ENCODE measurements around the gene RELL1. TPM values are rescaled to one million over a fixed set of nuclear protein-coding genes. Genes with fewer than 3 reads are reported as not detected.

RELL1 gene
- total and polyA plus RNA-seq, 12 donors: 2.3 to 39.9 (median 26.7) TPM

DNA sequence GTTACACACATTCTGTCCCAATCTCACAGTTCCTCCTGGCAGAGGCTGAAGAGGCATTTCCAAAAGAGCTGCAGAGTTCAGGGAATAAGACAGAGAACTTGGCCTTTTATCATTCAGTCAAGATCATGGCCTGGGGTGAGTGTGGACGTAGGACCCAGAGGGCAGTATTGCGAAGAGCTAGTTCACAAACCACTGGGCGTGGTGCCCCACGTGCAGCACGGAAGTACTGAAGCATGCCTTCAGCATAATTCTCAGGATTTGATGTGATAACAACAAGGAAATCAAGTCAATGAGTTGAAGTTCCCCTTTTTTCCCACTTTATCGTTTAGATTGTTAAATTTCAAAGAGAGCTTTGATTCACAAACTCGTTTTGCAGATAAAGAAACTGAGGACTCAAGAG lies 117.7 kb downstream of the RELL1 start:
- H3K27ac ChIP-seq: no peak overlapping the region
- no peaks in the 10 kb centered on the region for H3K27me3 ChIP-seq
- H3K4me1 ChIP-seq: no peaks in the 10 kb centered on the region
- ATAC-seq: no peak
- H3K9me3 ChIP-seq: no peaks in the 10 kb centered on the region
- 61 to 67% methylated on average over 7 of the region's 7 CpGs for WGBS, 2 donors
- DNase-seq: no peak
- TF ChIP-seq, protein P1, sequence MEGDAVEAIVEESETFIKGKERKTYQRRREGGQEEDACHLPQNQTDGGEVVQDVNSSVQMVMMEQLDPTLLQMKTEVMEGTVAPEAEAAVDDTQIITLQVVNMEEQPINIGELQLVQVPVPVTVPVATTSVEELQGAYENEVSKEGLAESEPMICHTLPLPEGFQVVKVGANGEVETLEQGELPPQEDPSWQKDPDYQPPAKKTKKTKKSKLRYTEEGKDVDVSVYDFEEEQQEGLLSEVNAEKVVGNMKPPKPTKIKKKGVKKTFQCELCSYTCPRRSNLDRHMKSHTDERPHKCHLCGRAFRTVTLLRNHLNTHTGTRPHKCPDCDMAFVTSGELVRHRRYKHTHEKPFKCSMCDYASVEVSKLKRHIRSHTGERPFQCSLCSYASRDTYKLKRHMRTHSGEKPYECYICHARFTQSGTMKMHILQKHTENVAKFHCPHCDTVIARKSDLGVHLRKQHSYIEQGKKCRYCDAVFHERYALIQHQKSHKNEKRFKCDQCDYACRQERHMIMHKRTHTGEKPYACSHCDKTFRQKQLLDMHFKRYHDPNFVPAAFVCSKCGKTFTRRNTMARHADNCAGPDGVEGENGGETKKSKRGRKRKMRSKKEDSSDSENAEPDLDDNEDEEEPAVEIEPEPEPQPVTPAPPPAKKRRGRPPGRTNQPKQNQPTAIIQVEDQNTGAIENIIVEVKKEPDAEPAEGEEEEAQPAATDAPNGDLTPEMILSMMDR (IDR thresholded peaks at IDR 0.05): no peak
- H3K4me3 ChIP-seq: no peak overlapping the region
- H3K36me3 ChIP-seq: no peaks in the 10 kb centered on the region
- intact Hi-C loops (cut with DNase I): loop anchor here in 7 of 10 donors (5.0 to 10.0 kb wide), 2 partner anchors 114 to 116 kb away; a partner anchor contains a TSS

DNA sequence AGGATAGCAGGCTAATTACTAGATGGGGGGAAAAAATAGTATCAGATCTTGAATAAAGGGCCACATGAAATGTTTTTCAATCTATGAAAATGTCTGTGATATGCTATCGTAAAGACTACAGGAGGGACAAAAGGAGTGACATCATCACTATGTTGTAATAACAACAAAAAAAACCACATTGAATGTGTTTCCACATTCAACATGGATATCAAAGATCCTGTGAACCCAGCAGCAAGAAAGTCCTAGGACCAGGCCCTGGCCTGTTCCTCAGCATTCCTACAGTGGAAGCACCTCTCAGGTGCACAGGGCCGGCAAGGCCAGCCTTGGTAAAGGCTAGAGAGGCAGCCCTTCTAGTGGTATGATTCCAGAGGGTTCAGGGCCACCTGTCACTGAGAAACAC lies 118.3 kb downstream of the RELL1 start:
- 82 to 88% methylated on average over 2 of the region's 2 CpGs for WGBS, 2 donors
- ATAC-seq: no peak

DNA sequence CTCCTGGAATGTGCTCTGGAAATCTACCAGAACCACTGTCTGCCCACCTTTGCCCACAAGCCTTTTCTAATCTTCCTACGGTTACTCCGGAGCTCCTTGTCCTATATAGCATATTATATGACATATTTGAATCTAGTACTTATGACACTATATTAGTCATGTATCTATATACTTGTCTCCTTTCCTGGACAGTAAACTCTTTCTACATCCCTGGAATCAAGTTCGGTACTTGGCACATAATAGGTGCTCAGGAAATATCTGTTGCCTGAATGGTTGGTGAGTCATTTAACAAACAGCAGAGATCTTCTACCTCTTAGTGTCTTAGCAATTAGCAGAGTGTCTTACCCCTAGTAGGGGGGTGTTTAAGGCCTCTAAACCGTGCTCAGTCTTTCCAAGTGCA lies 123.6 kb downstream of the RELL1 start:
- ATAC-seq (no peak), DNase-seq (no peak)
- H3K9me3 ChIP-seq: no peaks in the 10 kb centered on the region
- H3K36me3 ChIP-seq: no peaks in the 10 kb centered on the region
- no peak overlapping the region for H3K27ac ChIP-seq
- 79 to 81% methylated on average over 4 of the region's 4 CpGs for whole genome bisulfite sequencing, 2 donors
- no peaks in the 10 kb centered on the region for H3K4me1 ChIP-seq
- TF ChIP-seq, protein P1 (IDR thresholded peaks at IDR 0.05): no peak
- H3K27me3 ChIP-seq: no peaks in the 10 kb centered on the region
- intact Hi-C loops (cut with DNase I): loop anchor here in 1 of 10 donors (10.0 kb wide), 1 partner anchor 108 kb away; a partner anchor contains a TSS
- no peak overlapping the region for H3K4me3 ChIP-seq

More for the DNA sequence above, 118.3 kb downstream of the RELL1 start:
- H3K36me3 ChIP-seq: no peaks in the 10 kb centered on the region
- no peak overlapping the region for H3K4me3 ChIP-seq
- no peak overlapping the region for H3K27ac ChIP-seq
- H3K4me1 ChIP-seq: no peaks in the 10 kb centered on the region
- no peaks in the 10 kb centered on the region for H3K27me3 ChIP-seq
- TF ChIP-seq, protein P1 (IDR thresholded peaks at IDR 0.05): no peak
- H3K9me3 ChIP-seq: no peaks in the 10 kb centered on the region
- intact Hi-C loops (cut with DNase I): loop anchor here (2.0 to 10.0 kb wide), 4 partner anchors 113 to 116 kb away; a partner anchor contains a TSS
- no peak for DNase-seq

DNA sequence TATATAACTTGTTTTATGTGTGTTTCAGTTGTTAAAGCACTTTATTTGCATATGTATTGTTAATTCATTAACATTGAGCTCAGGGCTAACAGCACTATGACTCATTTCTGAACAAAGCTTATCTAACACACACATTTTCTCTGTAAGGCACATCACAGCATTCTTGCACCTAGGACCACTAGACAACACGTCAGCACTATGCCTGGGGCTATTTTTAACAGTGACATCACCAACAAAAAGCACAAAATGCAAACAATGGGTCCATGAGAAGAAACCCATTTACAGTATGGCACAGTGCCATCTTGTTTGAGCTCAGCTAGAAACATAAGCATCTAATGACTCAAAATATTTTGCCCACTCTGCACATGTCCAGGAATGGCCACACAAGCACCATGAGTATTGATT lies 124.4 kb downstream of the RELL1 start:
- DNase-seq (no peak), ATAC-seq (no peak)
- Histone ChIP-seq H3K36me3 (no peaks in the 10 kb centered on the region), H3K27ac (no peak overlapping the region), H3K4me3 (no peak overlapping the region), H3K27me3 (no peaks in the 10 kb centered on the region), H3K4me1 (no peaks in the 10 kb centered on the region), H3K9me3 (no peaks in the 10 kb centered on the region)
- intact Hi-C loops (cut with DNase I): loop anchor here in 1 of 10 donors (10.0 kb wide), 1 partner anchor 107 kb away; a partner anchor contains a TSS
- TF ChIP-seq, protein P1 (IDR thresholded peaks at IDR 0.05): no peak
- 15 to 23% methylated on average over 1 of the region's 1 CpG for WGBS, 2 donors
